Testis (tissue), 2 donors: ENCODE measurements around the gene TNFSF4.

Source experiments
- POLR2A ChIP-seq: fragments of 450-650 bp; IDR thresholded peaks from one replicate; pipeline ENCODE4 v1.6.1; 2017; ENCODE audit warnings: antibody characterized with exemption, mild to moderate bottlenecking, moderate library complexity
- TF ChIP-seq, protein P1 (sequence below), 3 experiments: fragments of 450-650 bp in 2 of 3; fragments of 200-600 bp in 1 of 3; sonication (generic) in 1 of 3; IDR thresholded peaks; one replicate each; pipeline ENCODE4 v1.5.1; 2016 to 2019; ENCODE audit warnings: antibody characterized with exemption in 3 of 3, mild to moderate bottlenecking in 2 of 3, moderate library complexity in 1 of 3

DNA sequence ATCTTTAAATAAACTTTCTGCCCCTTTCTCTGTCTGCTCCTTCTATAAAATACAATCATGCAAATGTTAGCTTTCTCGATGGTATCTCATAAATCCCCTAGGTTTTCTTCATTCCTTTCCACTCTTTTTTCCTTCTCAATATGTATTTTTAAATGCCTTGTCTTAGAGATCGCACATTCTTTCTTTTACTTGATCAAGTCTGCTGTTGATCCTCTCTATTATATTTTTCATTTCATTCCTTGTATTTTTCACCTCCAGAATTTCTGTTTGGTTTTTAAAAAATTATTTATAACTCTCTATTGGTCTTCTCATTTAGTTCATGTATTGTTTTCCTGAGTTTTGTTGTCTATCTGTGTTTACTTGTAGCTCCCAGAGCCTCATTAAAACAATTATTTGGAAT lies 36.0 kb downstream of the TNFSF4 start:
- TF ChIP-seq POLR2A, result no peak
- TF ChIP-seq, protein P1, sequence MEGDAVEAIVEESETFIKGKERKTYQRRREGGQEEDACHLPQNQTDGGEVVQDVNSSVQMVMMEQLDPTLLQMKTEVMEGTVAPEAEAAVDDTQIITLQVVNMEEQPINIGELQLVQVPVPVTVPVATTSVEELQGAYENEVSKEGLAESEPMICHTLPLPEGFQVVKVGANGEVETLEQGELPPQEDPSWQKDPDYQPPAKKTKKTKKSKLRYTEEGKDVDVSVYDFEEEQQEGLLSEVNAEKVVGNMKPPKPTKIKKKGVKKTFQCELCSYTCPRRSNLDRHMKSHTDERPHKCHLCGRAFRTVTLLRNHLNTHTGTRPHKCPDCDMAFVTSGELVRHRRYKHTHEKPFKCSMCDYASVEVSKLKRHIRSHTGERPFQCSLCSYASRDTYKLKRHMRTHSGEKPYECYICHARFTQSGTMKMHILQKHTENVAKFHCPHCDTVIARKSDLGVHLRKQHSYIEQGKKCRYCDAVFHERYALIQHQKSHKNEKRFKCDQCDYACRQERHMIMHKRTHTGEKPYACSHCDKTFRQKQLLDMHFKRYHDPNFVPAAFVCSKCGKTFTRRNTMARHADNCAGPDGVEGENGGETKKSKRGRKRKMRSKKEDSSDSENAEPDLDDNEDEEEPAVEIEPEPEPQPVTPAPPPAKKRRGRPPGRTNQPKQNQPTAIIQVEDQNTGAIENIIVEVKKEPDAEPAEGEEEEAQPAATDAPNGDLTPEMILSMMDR (IDR thresholded peaks at IDR 0.05), result no peak
